HUES6 (cell line): ENCODE results near the gene DDC.
"Not testable (repeated sequence)": the region's sequence is repeated elsewhere in the genome, so short reads cannot be mapped to it uniquely, and the experiment has no call there.

Source experiments
- H3K27ac ChIP-seq: 2 replicates; pipeline ENCODE4 v1.7.0; 2013; ENCODE audit warnings: low read depth, mild to moderate bottlenecking, low read length, inconsistent platforms
- H3K27me3 ChIP-seq: 2 replicates; pipeline ENCODE4 v1.6.1; 2013; ENCODE audit warnings: low read length; ENCODE audit not compliant: control insufficient read depth, insufficient read depth
- H3K36me3 ChIP-seq: 2 replicates; pipeline ENCODE4 v1.6.1; 2013; ENCODE audit warnings: low read length; ENCODE audit not compliant: control insufficient read depth, insufficient read depth
- H3K4me1 ChIP-seq: 2 replicates; pipeline ENCODE4 v1.6.1; 2013; ENCODE audit warnings: low read length; ENCODE audit not compliant: control insufficient read depth, insufficient read depth
- H3K4me3 ChIP-seq: 2 replicates; pipeline ENCODE4 v1.5.1; 2013; ENCODE audit warnings: low read depth, low read length
- H3K9ac ChIP-seq: one replicate; pipeline ENCODE4 v1.6.1; 2013; ENCODE audit warnings: mild to moderate bottlenecking, low read length
- H3K9me3 ChIP-seq: 2 replicates; pipeline ENCODE4 v1.6.1; 2013; ENCODE audit warnings: low read depth, low read length; ENCODE audit not compliant: control insufficient read depth, insufficient read depth

Gene DDC

GRCh38 chr7:50584793-50585408, 19.7 kb upstream of the DDC start:
- Histone ChIP-seq H3K27me3 (no peaks in the 10 kb centered on the region), H3K4me3 (no peak overlapping the region), H3K27ac (no peak overlapping the region), H3K9me3 (peaks cover 35% of the 10 kb centered on the region), H3K4me1 (no peaks in the 10 kb centered on the region), H3K9ac (no peak overlapping the region), H3K36me3 (no peaks in the 10 kb centered on the region)

DNA sequence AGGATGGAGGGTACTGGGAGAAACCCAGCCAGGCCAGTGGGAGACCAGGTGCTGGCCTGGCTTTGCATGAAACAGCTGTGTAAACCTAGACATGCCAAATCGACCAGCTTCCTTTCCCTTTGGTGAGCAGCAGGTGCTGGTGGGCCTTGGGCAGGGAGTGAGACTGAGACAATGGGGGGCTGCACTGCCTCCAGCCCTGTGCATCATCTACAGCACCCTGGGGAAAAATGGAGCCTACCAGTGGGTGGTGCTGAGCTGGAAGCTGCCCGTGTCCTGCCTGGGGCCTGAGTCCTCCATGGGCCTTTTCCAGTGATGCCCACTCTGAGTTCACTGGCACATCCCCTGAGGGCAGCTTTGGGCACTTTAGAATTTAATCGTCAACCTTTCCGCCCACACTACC, 19.2 kb upstream of the DDC start:
- H3K9ac ChIP-seq, result no peak overlapping the region
- no peaks in the 10 kb centered on the region for H3K4me1 ChIP-seq
- H3K36me3 ChIP-seq, result no peaks in the 10 kb centered on the region
- H3K4me3 ChIP-seq, result no peak overlapping the region
- H3K9me3 ChIP-seq, result peaks cover 35% of the 10 kb centered on the region
- H3K27me3 ChIP-seq, result no peaks in the 10 kb centered on the region
- no peak overlapping the region for H3K27ac ChIP-seq

- H3K27ac ChIP-seq, H3K9ac ChIP-seq, H3K36me3 ChIP-seq, H3K27me3 ChIP-seq, H3K4me3 ChIP-seq, H3K4me1 ChIP-seq: not testable (repeated sequence)
- peaks cover 35% of the 10 kb centered on the region for H3K9me3 ChIP-seq
These were observed 18.1 kb upstream of the DDC start for GRCh38 chr7:50583295-50583694.

- not testable (repeated sequence) for H3K27ac ChIP-seq, H3K36me3 ChIP-seq, H3K9ac ChIP-seq, H3K4me1 ChIP-seq, H3K4me3 ChIP-seq, H3K27me3 ChIP-seq
- peaks cover 43% of the 10 kb centered on the region for H3K9me3 ChIP-seq
These were observed 17.1 kb upstream of the DDC start for GRCh38 chr7:50582271-50582670.

DNA sequence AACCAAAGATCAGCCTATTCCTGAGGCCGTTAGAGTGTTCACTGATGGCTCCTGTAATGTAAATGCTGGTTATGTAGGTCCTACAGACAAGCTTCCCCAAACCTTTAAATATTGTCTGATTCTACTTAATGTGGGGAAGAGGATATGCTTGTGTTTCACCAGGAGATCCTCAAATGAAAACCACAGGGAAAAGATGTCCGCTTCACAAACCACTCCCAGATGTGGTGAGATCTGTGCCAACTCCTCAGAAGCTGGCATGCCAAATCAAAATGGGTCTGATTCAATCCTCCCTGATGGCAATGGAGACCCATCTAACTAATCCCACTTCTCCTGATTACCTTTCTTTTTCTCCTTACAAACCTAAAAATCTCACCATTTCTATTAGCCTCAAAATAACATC, 15.5 kb upstream of the DDC start:
- not testable (repeated sequence) for H3K9ac ChIP-seq, H3K27me3 ChIP-seq, H3K4me3 ChIP-seq, H3K4me1 ChIP-seq, H3K27ac ChIP-seq, H3K36me3 ChIP-seq
- H3K9me3 ChIP-seq, result peaks cover 48% of the 10 kb centered on the region

- H3K9me3 ChIP-seq, result peaks cover 42% of the 10 kb centered on the region
- no peaks in the 10 kb centered on the region for H3K36me3 ChIP-seq
- no peaks in the 10 kb centered on the region for H3K27me3 ChIP-seq
- H3K4me3 ChIP-seq, result no peak overlapping the region
- no peaks in the 10 kb centered on the region for H3K4me1 ChIP-seq
- H3K27ac ChIP-seq, result no peak overlapping the region
- no peak overlapping the region for H3K9ac ChIP-seq
These were observed 14.9 kb upstream of the DDC start for GRCh38 chr7:50580057-50580456.

DNA sequence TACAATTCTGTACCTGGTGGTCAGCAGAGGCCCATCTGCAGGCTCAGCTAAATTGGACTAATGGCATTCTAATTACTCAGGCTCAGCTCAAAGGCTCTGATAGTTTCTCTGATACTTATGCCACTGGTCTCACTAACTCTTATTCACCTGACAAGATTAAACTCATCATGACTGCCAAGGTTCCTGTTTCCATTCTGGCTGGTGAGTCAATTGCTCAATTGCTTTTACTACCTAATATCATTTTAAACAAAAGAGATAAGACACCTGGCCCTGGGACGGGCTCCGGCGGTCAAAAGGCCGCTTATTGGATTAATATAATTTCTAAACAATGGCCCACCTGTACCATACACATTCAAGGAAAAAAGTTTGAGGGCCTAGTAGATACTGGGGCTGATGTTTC, 12.9 kb upstream of the DDC start:
- peaks cover 23% of the 10 kb centered on the region for H3K9me3 ChIP-seq
- H3K4me1 ChIP-seq, H3K4me3 ChIP-seq: not testable (repeated sequence)

DNA sequence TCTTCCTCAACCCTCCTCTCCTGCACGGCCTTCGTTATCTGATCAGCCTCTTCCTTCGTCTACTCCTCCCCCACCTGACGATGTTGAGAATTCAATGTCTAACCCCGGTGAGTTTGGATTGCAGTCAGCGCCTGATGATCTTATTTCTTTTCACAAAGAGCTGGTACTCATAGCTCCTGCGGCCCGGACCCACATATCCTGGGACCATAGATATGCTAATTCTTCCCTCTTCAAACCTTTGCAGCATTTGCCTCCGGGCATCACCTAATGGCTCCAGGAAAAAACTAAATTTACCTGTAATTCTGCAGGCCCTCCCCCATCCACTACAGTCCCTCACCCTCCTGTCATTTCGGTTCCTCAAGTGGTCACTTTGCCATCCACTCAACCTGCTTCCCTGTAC, 12.4 kb upstream of the DDC start:
- Histone ChIP-seq H3K9me3 (peaks cover 23% of the 10 kb centered on the region), H3K9ac (no peak overlapping the region), H3K4me3 (no peak overlapping the region), H3K4me1 (no peaks in the 10 kb centered on the region), H3K36me3 (no peaks in the 10 kb centered on the region), H3K27me3 (no peaks in the 10 kb centered on the region), H3K27ac (no peak overlapping the region)

More for the DNA sequence above, 12.9 kb upstream of the DDC start:
- not testable (repeated sequence) for H3K36me3 ChIP-seq, H3K27ac ChIP-seq, H3K27me3 ChIP-seq, H3K9ac ChIP-seq

DNA sequence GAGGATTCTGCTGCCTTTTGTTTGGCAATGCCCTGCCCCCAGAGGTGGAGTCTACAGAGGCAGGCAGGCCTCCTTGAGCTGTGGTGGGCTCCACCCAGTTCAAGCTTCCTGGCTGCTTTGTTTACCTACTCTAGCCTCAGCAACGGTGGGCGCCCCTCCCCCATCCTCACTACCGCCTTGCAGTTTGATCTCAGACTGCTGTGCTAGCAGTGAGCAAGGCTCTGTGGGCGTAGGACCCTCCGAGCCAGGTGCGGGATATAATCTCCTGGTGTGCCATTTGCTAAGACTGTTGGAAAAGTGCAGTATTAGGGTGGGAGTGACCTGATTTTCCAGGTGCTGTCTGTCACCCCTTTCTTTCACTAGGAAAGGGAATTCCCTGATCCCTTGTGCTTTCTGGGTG, 11.2 kb upstream of the DDC start:
- H3K27ac ChIP-seq, H3K36me3 ChIP-seq, H3K9ac ChIP-seq, H3K27me3 ChIP-seq, H3K4me3 ChIP-seq, H3K4me1 ChIP-seq: not testable (repeated sequence)
- H3K9me3 ChIP-seq, result peaks cover 20% of the 10 kb centered on the region

DNA sequence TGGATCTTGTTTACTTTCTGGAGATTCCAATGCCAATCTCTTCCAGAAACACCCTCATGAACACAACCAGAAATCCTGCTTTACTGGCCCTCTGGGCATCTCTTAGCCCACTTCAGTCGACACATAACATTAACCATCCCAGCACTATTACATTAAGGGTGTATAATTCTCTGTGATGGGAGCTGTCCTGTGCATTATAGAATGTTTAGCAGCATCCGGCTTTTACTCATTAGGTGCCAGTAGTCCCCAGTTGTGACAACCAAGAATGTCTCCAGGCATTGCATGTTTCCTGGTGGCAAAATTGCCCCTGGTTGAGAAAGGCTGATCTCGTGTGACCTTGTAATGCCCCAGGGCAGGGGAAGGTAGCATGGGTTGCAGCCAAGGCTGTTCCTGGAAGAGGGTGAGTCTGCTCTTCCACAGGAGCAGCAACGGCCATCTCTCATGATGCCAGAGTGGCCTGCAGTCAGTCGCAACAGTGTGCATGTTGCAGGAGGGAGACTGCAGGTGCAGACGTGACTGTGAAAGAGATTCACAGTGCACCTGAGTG, 2.6 kb upstream of the DDC start:
- H3K9me3 ChIP-seq, result peaks cover 13% of the 10 kb centered on the region
- H3K4me3 ChIP-seq, result no peak overlapping the region
- H3K4me1 ChIP-seq, result no peaks in the 10 kb centered on the region
- H3K36me3 ChIP-seq, result no peaks in the 10 kb centered on the region
- H3K9ac ChIP-seq, result no peak overlapping the region
- no peaks in the 10 kb centered on the region for H3K27me3 ChIP-seq
- H3K27ac ChIP-seq, result no peak overlapping the region

GRCh38 chr7:50565977-50566376, 772 bp upstream of the DDC start:
- Histone ChIP-seq H3K27ac (no peak overlapping the region), H3K9ac (no peak overlapping the region), H3K4me3 (no peak overlapping the region), H3K27me3 (no peaks in the 10 kb centered on the region), H3K9me3 (peaks cover 13% of the 10 kb centered on the region), H3K36me3 (no peaks in the 10 kb centered on the region), H3K4me1 (no peaks in the 10 kb centered on the region)

DNA sequence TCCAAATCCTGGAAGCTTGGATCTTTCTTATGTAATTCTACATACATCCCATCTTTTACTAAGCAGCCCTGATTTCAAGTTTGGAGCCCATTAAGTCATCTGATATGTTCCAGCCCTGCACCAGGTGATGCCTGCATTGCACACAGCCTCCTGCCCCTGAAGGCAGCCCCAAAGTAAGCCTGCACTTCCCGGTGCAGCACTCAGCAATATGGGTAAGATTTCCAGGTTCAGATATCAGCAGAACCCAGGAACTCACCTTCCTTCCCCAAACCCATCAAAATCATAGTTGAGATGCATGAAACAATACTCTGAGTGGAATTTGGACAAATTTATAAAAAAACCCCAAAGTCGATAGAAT, 333 bp upstream of the DDC start:
- Histone ChIP-seq H3K27me3 (no peaks in the 10 kb centered on the region), H3K27ac (no peak overlapping the region)

More for the DNA sequence above, 333 bp upstream of the DDC start:
- Histone ChIP-seq H3K4me1 (no peaks in the 10 kb centered on the region; the same call in 1 of the 2 replicates), H3K9me3 (peaks cover 12% of the 10 kb centered on the region), H3K4me3 (no peak overlapping the region), H3K9ac (no peak overlapping the region), H3K36me3 (no peaks in the 10 kb centered on the region)
